K562 (cell line): ENCODE data around the gene CRHR1. TPM values are rescaled to one million over a fixed set of nuclear protein-coding genes. Genes with fewer than 3 reads are reported as not detected.

Experiments
- ATAC-seq: fragments of 200-7000 bp; cut with Tn5 transposase; 3 replicates; pipeline ENCODE4 v1.9.1; 2020; ENCODE audit warnings: moderate library complexity
- BruUV-seq: library from RNA; stranded (reverse); fragments of 400-500 nt; replicated peaks from 2 replicates; lab custom pipeline; 2021; lab: Mats Ljungman, UMichigan
- CTCF ChIA-PET: fragments of 300-600 bp; formaldehyde crosslinking; extraction: SDS; loops from one replicate; lab custom pipeline; 2021; ENCODE audit warnings: low intra/inter-chr PET ratio; lab: Yijun Ruan, JAX
- POLR2A ChIA-PET: fragments of 300-600, 350-650 bp; sonication (Branson Sonifier 250); formaldehyde crosslinking; extraction: SDS; loops from one replicate; lab custom pipeline; 2021; ENCODE audit warnings: antibody characterized with exemption, inconsistent platforms; lab: Yijun Ruan, JAX
- DNase-seq, 4 experiments: peaks; one replicate each; pipeline versions ENCODE4 v3.0.0 to v3.0.0-alpha.2; 2011 to 2018; ENCODE audit warnings: low spot score in 3 of 4, mixed read lengths in 3 of 4; ENCODE audit errors: extremely low read depth in 1 of 4
- FAIRE-seq: peaks from 2 replicates; lab custom pipeline; 2011; peaks lifted over from hg19 to GRCh38; lab: Jason Lieb, UNC
- H2AFZ ChIP-seq: 2 replicates; pipeline ENCODE4 v1.6.0; 2011; ENCODE audit warnings: low read depth, low read length, control low read depth, inconsistent platforms
- H3K27ac ChIP-seq: fragments of 200-600 bp; 3 replicates; pipeline ENCODE4 v1.8.0; 2011; ENCODE audit warnings: low read depth, mild to moderate bottlenecking, control low read depth, inconsistent platforms, low read length, moderate library complexity, mixed read lengths; ENCODE audit errors: extremely low read depth
- H3K27me3 ChIP-seq, 2 experiments: fragments of 300-600 bp in 1 of 2; 2 replicates in 1 of 2; 3 replicates in 1 of 2; pipeline versions ENCODE4 v1.6.0 to v1.8.0; 2011; ENCODE audit warnings: inconsistent platforms in 2 of 2, low read length in 2 of 2, mild to moderate bottlenecking in 1 of 2, mixed read lengths in 1 of 2, moderate library complexity in 1 of 2; ENCODE audit not compliant: control insufficient read depth in 2 of 2, insufficient read depth in 2 of 2
- H3K36me3 ChIP-seq: fragments of 300-600 bp; 3 replicates; pipeline ENCODE4 v1.8.0; 2011; ENCODE audit warnings: mild to moderate bottlenecking, low read length, inconsistent platforms; ENCODE audit not compliant: control insufficient read depth, insufficient read depth
- H3K4me1 ChIP-seq, 2 experiments: fragments of 200-600 bp in 1 of 2; replicated peaks in 1 of 2; 2 replicates in 1 of 2; 3 replicates in 1 of 2; pipeline versions ENCODE4 v1.5.1 to v1.8.0; 2011; ENCODE audit warnings: inconsistent platforms in 2 of 2, low read length in 2 of 2, mild to moderate bottlenecking in 1 of 2, mixed read lengths in 1 of 2, moderate library complexity in 1 of 2; ENCODE audit not compliant: control insufficient read depth in 2 of 2, insufficient read depth in 2 of 2
- H3K4me2 ChIP-seq: 2 replicates; pipeline ENCODE4 v1.6.1; 2011; ENCODE audit warnings: low read length, control low read depth, inconsistent platforms, mixed read lengths; ENCODE audit not compliant: insufficient read depth
- H3K4me3 ChIP-seq: fragments of 200-600 bp; sonication (generic), shearing (Covaris generic); 2 replicates; pipeline ENCODE4 v1.5.1; 2016; ENCODE audit warnings: control low read depth, inconsistent platforms
- H3K79me2 ChIP-seq: fragments of 200-600 bp; 3 replicates; pipeline ENCODE4 v1.8.0; 2011; ENCODE audit warnings: low read length, inconsistent platforms; ENCODE audit not compliant: control insufficient read depth, insufficient read depth
- H3K9ac ChIP-seq, 2 experiments: 2 replicates each; pipeline versions ENCODE4 v1.6.0 to v1.6.1; 2011; ENCODE audit warnings: low read depth in 2 of 2, low read length in 2 of 2, control low read depth in 1 of 2, inconsistent platforms in 1 of 2, mild to moderate bottlenecking in 1 of 2, mixed read lengths in 1 of 2; ENCODE audit not compliant: insufficient read depth in 1 of 2
- H3K9me1 ChIP-seq: one replicate; pipeline ENCODE4 v1.6.0; 2011; ENCODE audit warnings: inconsistent platforms, mild to moderate bottlenecking, low read length, moderate library complexity; ENCODE audit not compliant: control insufficient read depth, insufficient read depth
- H3K9me3 ChIP-seq: replicated peaks from 2 replicates; pipeline ENCODE4 v1.5.1; 2011; ENCODE audit warnings: low read depth, low read length, inconsistent platforms; ENCODE audit not compliant: control insufficient read depth, insufficient read depth
- H4K20me1 ChIP-seq: replicated peaks from 2 replicates; pipeline ENCODE4 v1.6.1; 2011; ENCODE audit warnings: low read length, inconsistent platforms, mixed read lengths; ENCODE audit not compliant: control insufficient read depth, insufficient read depth
- BCOR ChIP-seq: fragments of 450-650 bp; IDR thresholded peaks from 2 replicates; pipeline ENCODE4 v1.6.1; 2016
- BMI1 ChIP-seq: fragments of 150-350 bp; IDR thresholded peaks from 2 replicates; pipeline ENCODE4 v1.6.1; 2014; ENCODE audit warnings: low read length
- CBX8 ChIP-seq: fragments of 200-600 bp; sonication (generic); IDR thresholded peaks from 2 replicates; pipeline ENCODE4 v1.6.1; 2012; ENCODE audit warnings: borderline replicate concordance, mixed run types, low read depth, mild to moderate bottlenecking, moderate library complexity, mixed read lengths, low read length, control low read depth, inconsistent platforms; ENCODE audit not compliant: poor library complexity, severe bottlenecking; ENCODE audit errors: extremely low read depth
- HNRNPL ChIP-seq: fragments of 200-400 bp; formaldehyde crosslinking; IDR thresholded peaks from 2 replicates; pipeline ENCODE4 v1.6.1; 2017; ENCODE audit warnings: low read depth, mild to moderate bottlenecking, low read length
- KDM1A ChIP-seq, 2 experiments: fragments of 450-650 bp; IDR thresholded peaks; 2 replicates each; pipeline ENCODE4 v1.6.1; 2016; ENCODE audit warnings: mild to moderate bottlenecking in 2 of 2
- RBM25 ChIP-seq: fragments of 200-400 bp; formaldehyde crosslinking; IDR thresholded peaks from 2 replicates; pipeline ENCODE4 v1.6.1; 2018; ENCODE audit warnings: low read length, low read depth, moderate library complexity; ENCODE audit not compliant: severe bottlenecking
- ZNF316 ChIP-seq: fragments of 450-650 bp; IDR thresholded peaks from 2 replicates; pipeline ENCODE4 v1.6.1; 2016
- ZNF324 ChIP-seq: fragments of 250-450 bp; sonication (Bioruptor Pico); IDR thresholded peaks from 2 replicates; pipeline ENCODE4 v1.4.0; 2020; ENCODE audit warnings: mild to moderate bottlenecking
- WGBS: fragments of 100-300 bp; shearing (Covaris generic); methylation state at CpG from one replicate; pipeline ENCODE4 v1.1.6; 2016; ENCODE audit warnings: low coverage, mixed read lengths; ENCODE audit not compliant: insufficient coverage; ENCODE audit errors: missing lambda C conversion rate; 5-methylcytosine and 5-hydroxymethylcytosine counted together
- in situ Hi-C: fragments of 300-500 bp; cut with MboI; formaldehyde crosslinking; loops from 4 replicates; pipeline ENCODE4 v1.15.0; 2018; ENCODE audit warnings: inconsistent platforms, mixed read lengths
- intact Hi-C: fragments of 100-400 bp; cut with micrococcal nuclease; formaldehyde crosslinking; loops from 2 replicates; pipeline ENCODE4 v1.14.2; 2022
- polyA plus RNA-seq, 8 experiments: library from polyadenylated mRNA; depleted of rRNA in 4 of 8; stranded (reverse) in 5 of 8; unstranded in 3 of 8; fragments of >200 nt; fragmentation: Nextera tagmentation in 2 of 8; fragmentation: Illumina TruSeq in 1 of 8; extraction: Ambion mirVana in 2 of 8; extraction: Trizol in 1 of 8; gene quantifications; 2 replicates each; pipeline versions ENCODE4 v1.2.1 to v1.2.3, GENCODE V29; 2011 to 2014; ENCODE audit warnings: inconsistent platforms in 1 of 8, missing spikeins in 1 of 8
- total RNA-seq, 7 experiments: library from RNA; depleted of rRNA in 6 of 7; stranded (reverse); fragments of >200 nt in 6 of 7; fragmentation: Illumina TruSeq in 2 of 7; extraction: Trizol in 2 of 7; gene quantifications; 2 replicates each; pipeline versions ENCODE4 v1.2.1 to v1.2.3, GENCODE V29; 2011 to 2021; ENCODE audit warnings: low replicate concordance in 1 of 7

The CRHR1 gene
- total and polyA plus RNA-seq, 9 of the 15 experiments (the other 6 are each of a cell fraction or from before 2014, with no cell fraction given) = 0.05 TPM; not detected in 8

DNA sequence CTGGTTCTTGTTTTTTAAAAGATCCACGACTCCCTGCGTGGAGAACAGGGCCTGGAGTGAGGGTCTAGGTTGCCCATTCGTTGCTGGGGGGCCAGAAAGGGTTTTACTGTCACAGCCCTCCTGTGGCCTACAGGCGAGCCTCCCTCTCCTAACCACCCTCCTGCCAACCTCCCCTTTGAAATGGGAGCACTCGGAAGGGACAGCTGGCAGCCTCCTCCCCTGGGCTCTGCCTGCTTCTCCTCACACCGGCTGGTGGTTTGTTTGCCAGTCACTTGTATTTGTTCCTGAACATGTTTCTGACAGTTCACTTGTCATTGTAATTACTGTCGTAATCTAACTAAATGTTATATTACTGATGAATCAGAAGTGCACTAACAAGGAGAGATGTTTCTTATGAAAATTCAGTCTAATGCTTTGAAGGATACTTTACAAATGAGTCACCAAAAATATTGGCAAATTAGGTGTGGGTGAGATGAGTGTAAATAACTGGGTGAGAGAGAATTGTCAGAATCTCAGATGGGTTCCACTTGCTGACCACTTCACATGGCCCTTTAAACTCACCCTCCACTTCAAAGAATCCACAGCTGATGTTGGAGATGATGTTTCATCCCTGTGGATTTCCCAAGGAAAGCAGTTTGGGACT is 57.9 kb downstream of the CRHR1 start:
- Histone ChIP-seq H4K20me1 (no peaks in the 10 kb centered on the region; the same call in 1 of the 2 replicates), H3K36me3 (no peaks in the 10 kb centered on the region), H3K9me3 (no peaks in the 10 kb centered on the region), H2AFZ (no peak overlapping the region), H3K4me3 (no peak overlapping the region), H3K79me2 (no peaks in the 10 kb centered on the region), H3K9me1 (peaks cover 3% of the 10 kb centered on the region), H3K9ac (no peak overlapping the region), H3K27me3 (peaks cover 12 to 58% of the 10 kb centered on the region in 2 experiments; a peak in 4 of 5 replicates), H3K27ac (no peak overlapping the region), H3K4me2 (no peak overlapping the region), H3K4me1 (peaks cover 0 to 9% of the 10 kb centered on the region in 2 experiments; a peak in 1 of 5 replicates)
- ChIA-PET CTCF (no interaction called here), POLR2A (no interaction called here)
- no peak for TF ChIP-seq ZNF316
- TF ChIP-seq ZNF324 = no peak
- no TSS peak for BruUV-seq
- ATAC-seq = no peak
- DNase-seq = no peak
- in situ Hi-C loops (loop anchor here (25.0 kb wide), 1 partner anchor 430 kb away; no protein-coding TSS in a partner anchor), intact Hi-C loops (no loop called here)
- 0% methylated on average over 7 of the region's 7 CpGs for WGBS
- no peak for FAIRE-seq

DNA sequence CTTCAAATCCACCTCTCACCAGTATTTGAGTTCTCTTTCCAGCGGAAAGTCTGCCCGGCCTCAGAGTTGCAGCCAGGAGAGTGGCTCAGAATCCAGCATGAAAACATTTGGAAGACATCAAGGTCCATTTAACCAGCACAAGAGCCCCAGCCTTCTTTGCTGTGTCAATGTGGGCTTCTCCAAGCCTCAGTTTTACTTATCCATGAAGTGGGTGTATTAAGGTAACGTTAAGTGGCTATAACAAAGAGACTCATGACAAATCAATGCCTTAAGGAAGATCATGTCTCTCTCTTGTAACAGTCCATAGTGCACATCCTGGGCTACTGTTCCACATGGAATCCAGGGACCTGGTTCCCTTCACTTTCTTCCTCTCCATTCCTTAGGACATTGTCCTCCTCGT is 59.6 kb downstream of the CRHR1 start:
- Histone ChIP-seq H3K27ac (no peak overlapping the region), H3K9me3 (no peaks in the 10 kb centered on the region)
- POLR2A ChIA-PET = no interaction called here
- intact Hi-C loops (no loop called here), in situ Hi-C loops (loop anchor here (25.0 kb wide), 1 partner anchor 431 kb away; no protein-coding TSS in a partner anchor)
- WGBS = 7% methylated on average over 4 of the region's 4 CpGs
- BruUV-seq = no TSS peak
- DNase-seq = no peak
- peak; percentile 89 for TF ChIP-seq RBM25
- TF ChIP-seq CBX8 = no peak
- TF ChIP-seq BMI1 = no peak
- no peak for TF ChIP-seq HNRNPL
- peak; percentile 64 for TF ChIP-seq BCOR
- peak in 1 of 2 experiments; percentile 33; a peak in 1 of 4 replicates for TF ChIP-seq KDM1A (IDR thresholded peaks at IDR 0.05)
- TF ChIP-seq, all 486 proteins: peak for 3
- H3K36me3 ChIP-seq = no peaks in the 10 kb centered on the region
- peaks cover 12 to 55% of the 10 kb centered on the region in 2 experiments; a peak in 4 of 5 replicates for H3K27me3 ChIP-seq
- FAIRE-seq (no peak), ATAC-seq (no peak)
- CTCF ChIA-PET = no interaction called here
- peaks cover 0 to 10% of the 10 kb centered on the region in 2 experiments; a peak in 1 of 5 replicates for H3K4me1 ChIP-seq
- H3K9ac ChIP-seq = no peak overlapping the region
- H2AFZ ChIP-seq = no peak overlapping the region
- no peak overlapping the region for H3K4me3 ChIP-seq
- H4K20me1 ChIP-seq = no peaks in the 10 kb centered on the region; the same call in 1 of the 2 replicates
- H3K79me2 ChIP-seq = no peaks in the 10 kb centered on the region
- H3K4me2 ChIP-seq = no peak overlapping the region
- H3K9me1 ChIP-seq = no peaks in the 10 kb centered on the region
